Transverse colon (tissue), 4 donors: ENCODE data around the gene LRRC58. TPM values are rescaled to one million over a fixed set of nuclear protein-coding genes. Genes with fewer than 3 reads are reported as not detected.

Experiments
- DNase-seq: peaks from one replicate; pipeline ENCODE4 v3.0.0-alpha.2; 2019
- H3K27ac ChIP-seq, 4 donors: fragments of 200-600 bp; sonication (generic); 2 replicates each; pipeline ENCODE4 v1.5.1; 2016 to 2018; ENCODE audit warnings: inconsistent platforms in 4 of 4
- H3K27me3 ChIP-seq: fragments of 200-600 bp; sonication (generic); 2 replicates; pipeline ENCODE4 v1.5.1; 2017; ENCODE audit warnings: inconsistent platforms
- H3K36me3 ChIP-seq, 4 donors: fragments of 200-600 bp; sonication (generic); 2 replicates each; pipeline ENCODE4 v1.5.1; 2017 to 2019; ENCODE audit warnings: inconsistent platforms in 4 of 4
- H3K4me1 ChIP-seq, 4 donors: fragments of 200-600 bp; sonication (generic); 2 replicates each; pipeline ENCODE4 v1.5.1; 2017 to 2020; ENCODE audit warnings: inconsistent platforms in 4 of 4
- H3K4me3 ChIP-seq, 4 donors: fragments of 200-600 bp; sonication (generic); 1 replicate in 1 of 4; 2 replicates in 3 of 4; pipeline versions ENCODE4 v1.5.1 to v1.6.1; 2017 to 2019; ENCODE audit warnings: inconsistent platforms in 4 of 4
- H3K9me3 ChIP-seq, 2 donors: fragments of 200-600 bp; sonication (generic); 2 replicates each; pipeline ENCODE4 v1.5.1; 2017 to 2019; ENCODE audit warnings: inconsistent platforms in 2 of 2
- EP300 ChIP-seq: sonication (generic); formaldehyde crosslinking; IDR thresholded peaks from one replicate; pipeline ENCODE4 v1.6.1; 2017; ENCODE audit warnings: antibody characterized with exemption, low read depth
- POLR2A ChIP-seq: fragments of 450-650 bp; IDR thresholded peaks from one replicate; pipeline ENCODE4 v1.6.1; 2016; ENCODE audit warnings: antibody characterized with exemption, mild to moderate bottlenecking, moderate library complexity
- POLR2AphosphoS5 ChIP-seq, 3 donors: sonication (generic); formaldehyde crosslinking; IDR thresholded peaks; one replicate each; pipeline ENCODE4 v1.6.1; 2016; ENCODE audit warnings: antibody characterized with exemption in 3 of 3
- WGBS, 2 donors: methylation state at CpG; one replicate each; pipeline ENCODE4 v1.1.5; 2018; ENCODE audit warnings: low coverage in 1 of 2; 5-methylcytosine and 5-hydroxymethylcytosine counted together
- in situ Hi-C, 4 donors: fragments of 200-750 bp; cut with MboI; loops; one replicate each; pipeline versions ENCODE4 v1.15.0 to v1.15.1; 2017; ENCODE audit warnings: low sequenced_read_pairs in 3 of 4, low pct_ligation_motif_present in 1 of 4, low pct_unique_long_range_greater_than_20kb in 1 of 4
- intact Hi-C: fragments of 100-400 bp; cut with DNase I; formaldehyde crosslinking; loops from one replicate; pipeline ENCODE4 v1.15.1; 2023; ENCODE audit warnings: low total_unique reads
- total RNA-seq, 4 donors: library from RNA; depleted of rRNA; stranded (reverse); fragments of >200 nt; gene quantifications; one replicate each; pipeline ENCODE4 v1.1.0, GENCODE V29; 2016
- TF ChIP-seq, protein P1 (sequence below), 5 experiments: fragments of 200-600 bp in 3 of 5; fragments of 450-650 bp in 2 of 5; sonication (generic) in 3 of 5; IDR thresholded peaks; 1 replicate in 2 of 5; 2 replicates in 3 of 5; pipeline ENCODE4 v1.5.1; 2016 to 2017; ENCODE audit warnings: antibody characterized with exemption in 5 of 5, inconsistent platforms in 3 of 5, mild to moderate bottlenecking in 2 of 5, moderate library complexity in 1 of 5

Gene LRRC58
- total RNA-seq, 4 donors from 2014 or later, result 7.9 to 23.2 (median 15.2) TPM

- 87 to 89% methylated on average over 9 to 24 of the region's 24 CpGs for WGBS, 2 donors
- no peaks in the 10 kb centered on the region for H3K9me3 ChIP-seq
- H3K4me1 ChIP-seq, result no peaks in the 10 kb centered on the region
- no peaks in the 10 kb centered on the region for H3K27me3 ChIP-seq
- in situ Hi-C loops (no loop called here), intact Hi-C loops (no loop called here)
- TF ChIP-seq EP300 (no peak), POLR2A (no peak), POLR2AphosphoS5 (IDR thresholded peaks at IDR 0.05) (no peak)
- TF ChIP-seq, protein P1, sequence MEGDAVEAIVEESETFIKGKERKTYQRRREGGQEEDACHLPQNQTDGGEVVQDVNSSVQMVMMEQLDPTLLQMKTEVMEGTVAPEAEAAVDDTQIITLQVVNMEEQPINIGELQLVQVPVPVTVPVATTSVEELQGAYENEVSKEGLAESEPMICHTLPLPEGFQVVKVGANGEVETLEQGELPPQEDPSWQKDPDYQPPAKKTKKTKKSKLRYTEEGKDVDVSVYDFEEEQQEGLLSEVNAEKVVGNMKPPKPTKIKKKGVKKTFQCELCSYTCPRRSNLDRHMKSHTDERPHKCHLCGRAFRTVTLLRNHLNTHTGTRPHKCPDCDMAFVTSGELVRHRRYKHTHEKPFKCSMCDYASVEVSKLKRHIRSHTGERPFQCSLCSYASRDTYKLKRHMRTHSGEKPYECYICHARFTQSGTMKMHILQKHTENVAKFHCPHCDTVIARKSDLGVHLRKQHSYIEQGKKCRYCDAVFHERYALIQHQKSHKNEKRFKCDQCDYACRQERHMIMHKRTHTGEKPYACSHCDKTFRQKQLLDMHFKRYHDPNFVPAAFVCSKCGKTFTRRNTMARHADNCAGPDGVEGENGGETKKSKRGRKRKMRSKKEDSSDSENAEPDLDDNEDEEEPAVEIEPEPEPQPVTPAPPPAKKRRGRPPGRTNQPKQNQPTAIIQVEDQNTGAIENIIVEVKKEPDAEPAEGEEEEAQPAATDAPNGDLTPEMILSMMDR (IDR thresholded peaks at IDR 0.05), result no peak
- no peak overlapping the region for H3K4me3 ChIP-seq
- H3K36me3 ChIP-seq, result no peaks in the 10 kb centered on the region
- DNase-seq, result no peak
- H3K27ac ChIP-seq, result no peak overlapping the region
These were observed 37.0 kb downstream of the LRRC58 start for GRCh38 chr3:120311863-120312794.

- H3K36me3 ChIP-seq, result no peaks in the 10 kb centered on the region
- H3K4me3 ChIP-seq, result no peak overlapping the region
- no peak overlapping the region for H3K27ac ChIP-seq
- no peaks in the 10 kb centered on the region for H3K27me3 ChIP-seq
- in situ Hi-C loops, result no loop called here
- no peaks in the 10 kb centered on the region for H3K9me3 ChIP-seq
- no peaks in the 10 kb centered on the region for H3K4me1 ChIP-seq
- DNase-seq, result no peak
- WGBS, 2 donors, result 56 to 87% methylated on average over 3 to 55 of the region's 72 CpGs
- intact Hi-C loops, result no loop called here
- TF ChIP-seq POLR2A (no peak), EP300 (no peak), POLR2AphosphoS5 (IDR thresholded peaks at IDR 0.05) (no peak)
- TF ChIP-seq, protein P1 (IDR thresholded peaks at IDR 0.05), result no peak
These were observed 42.4 kb downstream of the LRRC58 start for GRCh38 chr3:120306519-120307455.

DNA sequence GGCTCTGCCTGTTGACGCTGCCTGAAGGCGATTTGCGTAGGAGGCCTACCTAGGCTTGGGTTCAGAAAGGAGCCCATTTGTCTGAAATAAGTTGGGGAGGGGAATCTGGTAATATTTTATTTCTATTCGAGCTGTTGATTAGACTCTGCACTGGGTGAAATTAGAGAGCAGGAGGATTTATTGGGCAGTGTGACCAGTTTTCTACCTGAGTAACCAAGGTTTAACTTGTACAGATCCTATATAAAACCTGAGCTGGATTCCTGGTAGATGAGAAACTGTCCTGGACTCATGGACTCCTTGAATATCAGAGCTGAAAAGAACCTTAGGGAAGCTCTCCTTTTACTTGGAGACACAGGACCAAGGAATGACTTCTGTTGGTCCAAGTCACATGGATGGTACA is 44.5 kb downstream of the LRRC58 start:
- no peaks in the 10 kb centered on the region for H3K27me3 ChIP-seq
- no peaks in the 10 kb centered on the region for H3K4me1 ChIP-seq
- H3K36me3 ChIP-seq, result no peaks in the 10 kb centered on the region
- intact Hi-C loops (no loop called here), in situ Hi-C loops (no loop called here)
- 91 to 93% methylated on average over 4 of the region's 4 CpGs for WGBS, 2 donors
- no peaks in the 10 kb centered on the region for H3K9me3 ChIP-seq
- no peak for DNase-seq
- TF ChIP-seq POLR2A (no peak), POLR2AphosphoS5 (IDR thresholded peaks at IDR 0.05) (no peak), EP300 (no peak)
- TF ChIP-seq, protein P1 (IDR thresholded peaks at IDR 0.05), result no peak
- no peak overlapping the region for H3K27ac ChIP-seq
- H3K4me3 ChIP-seq, result no peak overlapping the region

DNA sequence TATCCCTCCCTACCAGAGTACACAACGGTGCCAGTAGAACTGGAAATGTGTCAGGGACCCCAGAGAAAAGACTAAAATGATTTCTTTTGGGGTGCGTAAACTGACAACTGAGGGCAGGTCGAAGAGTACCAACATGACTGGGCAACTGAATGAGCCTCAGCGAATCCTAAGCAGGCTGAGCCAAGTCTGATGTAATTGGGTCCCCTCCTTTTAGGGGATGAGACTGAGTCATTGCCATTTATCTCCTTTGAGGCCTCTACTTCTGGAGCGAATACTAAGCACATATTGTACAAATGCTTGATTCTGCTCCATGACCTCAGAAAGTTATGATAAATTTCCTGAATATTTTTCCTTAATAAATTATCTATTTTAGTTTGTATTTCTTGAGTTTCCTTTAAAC is 46.8 kb downstream of the LRRC58 start:
- in situ Hi-C loops, result no loop called here
- no peaks in the 10 kb centered on the region for H3K4me1 ChIP-seq
- intact Hi-C loops, result no loop called here
- no peaks in the 10 kb centered on the region for H3K9me3 ChIP-seq
- no peaks in the 10 kb centered on the region for H3K27me3 ChIP-seq
- H3K36me3 ChIP-seq, result no peaks in the 10 kb centered on the region
- TF ChIP-seq EP300 (no peak), POLR2A (no peak), POLR2AphosphoS5 (IDR thresholded peaks at IDR 0.05) (no peak)
- TF ChIP-seq, protein P1 (IDR thresholded peaks at IDR 0.05), result no peak
- no peak overlapping the region for H3K27ac ChIP-seq
- WGBS, 2 donors, result 82% methylated on average over 5 of the region's 5 CpGs; no CpG with 5 or more reads in 1 of the 2 donors
- H3K4me3 ChIP-seq, result no peak overlapping the region
- DNase-seq, result no peak
